ENCODE results near the gene FAM90A1.
"Not testable (repeated sequence)": the region's sequence is repeated elsewhere in the genome, so short reads cannot be mapped to it uniquely, and the experiment has no call there.

Gene FAM90A1

GRCh38 chr12:8226992-8227731, at the start of gene FAM90A1:
Gene FAM90A1 (minus strand): TSS chr12:8227618. CDS start chr12:8224832, 2,786 bp downstream.
- DNase-seq: not testable (repeated sequence)

GRCh38 chr12:8276397-8276796, 49.0 kb upstream of the FAM90A1 start:
- not testable (repeated sequence) for DNase-seq

- not testable (repeated sequence) for DNase-seq
Observed at GRCh38 chr12:8266706-8267105, 39.3 kb upstream of the FAM90A1 start.

GRCh38 chr12:8264236-8264635, 36.8 kb upstream of the FAM90A1 start:
- DNase-seq: not testable (repeated sequence)

GRCh38 chr12:8261111-8261554, 33.7 kb upstream of the FAM90A1 start:
- not testable (repeated sequence) for DNase-seq

GRCh38 chr12:8256356-8256755, 28.9 kb upstream of the FAM90A1 start:
- DNase-seq: not testable (repeated sequence)

- not testable (repeated sequence) for DNase-seq
Observed at GRCh38 chr12:8254705-8255104, 27.3 kb upstream of the FAM90A1 start.

GRCh38 chr12:8252056-8252818, 24.8 kb upstream of the FAM90A1 start:
- DNase-seq: not testable (repeated sequence)

GRCh38 chr12:8251616-8252015, 24.2 kb upstream of the FAM90A1 start:
- not testable (repeated sequence) for DNase-seq

- not testable (repeated sequence) for DNase-seq
Observed at GRCh38 chr12:8246941-8247535, 19.6 kb upstream of the FAM90A1 start.

GRCh38 chr12:8243682-8244161, 16.3 kb upstream of the FAM90A1 start:
- not testable (repeated sequence) for DNase-seq

- peak; percentile 87 to 98 for DNase-seq
Observed at GRCh38 chr12:8242880-8243681, 15.7 kb upstream of the FAM90A1 start.

GRCh38 chr12:8242622-8242879, 15.1 kb upstream of the FAM90A1 start:
- not testable (repeated sequence) for DNase-seq

- not testable (repeated sequence) for DNase-seq
Observed at GRCh38 chr12:8241917-8242621, 14.7 kb upstream of the FAM90A1 start.

GRCh38 chr12:8240340-8241114, 13.1 kb upstream of the FAM90A1 start:
- not testable (repeated sequence) for DNase-seq

- not testable (repeated sequence) for DNase-seq
Observed at GRCh38 chr12:8237031-8237430, 9.6 kb upstream of the FAM90A1 start.

- DNase-seq: not testable (repeated sequence)
Observed at GRCh38 chr12:8235316-8236157, 8.1 kb upstream of the FAM90A1 start.

- not testable (repeated sequence) for DNase-seq
Observed at GRCh38 chr12:8234746-8235145, 7.3 kb upstream of the FAM90A1 start.

- not testable (repeated sequence) for DNase-seq
Observed at GRCh38 chr12:8233935-8234495, 6.6 kb upstream of the FAM90A1 start.
